Fibroblast of peridontal ligament (primary cell): ENCODE measurements around the gene ZDHHC21.
A peak's percentile ranks its signal among the peaks of the same experiment; 100 is the strongest.

Experiments
- DNase-seq: peaks from one replicate; pipeline ENCODE4 v3.0.0-alpha.2; 2010; ENCODE audit errors: extremely low read depth

ZDHHC21 gene

DNA sequence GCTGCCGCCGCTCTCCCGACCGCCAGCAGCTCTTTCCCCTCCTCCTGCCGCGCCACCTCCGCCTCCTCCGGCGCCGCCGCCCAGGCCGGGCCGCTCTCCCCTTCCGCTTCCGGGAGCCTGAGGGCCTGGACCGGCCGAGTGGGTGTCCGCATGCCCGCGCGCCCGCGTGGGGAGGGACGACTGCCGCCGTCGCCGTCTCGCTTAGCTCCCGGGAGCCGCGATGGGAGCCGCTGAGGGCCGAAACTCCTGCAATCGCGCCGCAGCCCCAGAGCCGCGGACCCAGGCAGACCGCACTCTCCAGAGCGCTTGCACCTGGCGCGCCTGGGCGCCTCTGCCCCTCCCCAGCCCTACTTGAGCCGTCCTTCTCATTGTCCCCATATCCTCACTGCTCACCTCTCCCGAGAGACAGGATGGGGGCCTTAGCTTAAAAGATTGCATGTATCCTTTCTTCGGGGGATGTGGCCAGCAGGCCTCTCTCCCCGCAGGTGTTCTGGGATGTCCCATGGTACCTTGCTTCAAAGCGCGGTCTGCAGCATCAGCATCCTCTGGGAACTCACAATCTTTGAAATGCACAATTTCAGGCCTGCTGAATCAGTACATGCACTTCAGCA, at the start of gene ZDHHC21:
TSS of gene ZDHHC21 (minus strand) at position 182 of the 611 bp plus-strand sequence. CDS start 19,092 bp downstream, outside the sequence.
- peak; percentile 36 for DNase-seq

- DNase-seq: no peak
Measured at GRCh38 chr9:14741369-14741768, 48.1 kb upstream of the ZDHHC21 start.

DNA sequence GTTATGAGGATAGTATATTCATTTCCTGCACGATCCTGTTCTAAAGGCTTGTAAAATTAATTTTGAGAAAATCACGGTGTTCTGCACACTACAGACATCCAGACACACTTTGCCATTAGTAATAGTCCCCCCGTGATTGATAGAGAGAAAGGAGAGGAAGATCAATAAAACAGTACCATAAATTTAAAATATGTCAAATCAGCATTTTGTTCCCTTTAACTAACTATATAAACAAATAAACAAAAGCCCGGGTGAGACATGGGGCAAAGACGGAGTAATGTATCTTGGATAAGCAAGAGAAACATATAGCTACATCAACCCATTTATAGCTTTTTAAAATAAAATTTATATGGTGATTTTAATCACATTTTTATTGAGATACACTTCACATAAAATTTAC, 39.9 kb upstream of the ZDHHC21 start:
- no peak for DNase-seq

- DNase-seq: no peak
Measured at GRCh38 chr9:14731294-14731981, 38.2 kb upstream of the ZDHHC21 start.

- peak; percentile 18 for DNase-seq
Measured at GRCh38 chr9:14730461-14730898, 37.2 kb upstream of the ZDHHC21 start.

GRCh38 chr9:14723301-14723700, 30.1 kb upstream of the ZDHHC21 start:
- DNase-seq: no peak

DNA sequence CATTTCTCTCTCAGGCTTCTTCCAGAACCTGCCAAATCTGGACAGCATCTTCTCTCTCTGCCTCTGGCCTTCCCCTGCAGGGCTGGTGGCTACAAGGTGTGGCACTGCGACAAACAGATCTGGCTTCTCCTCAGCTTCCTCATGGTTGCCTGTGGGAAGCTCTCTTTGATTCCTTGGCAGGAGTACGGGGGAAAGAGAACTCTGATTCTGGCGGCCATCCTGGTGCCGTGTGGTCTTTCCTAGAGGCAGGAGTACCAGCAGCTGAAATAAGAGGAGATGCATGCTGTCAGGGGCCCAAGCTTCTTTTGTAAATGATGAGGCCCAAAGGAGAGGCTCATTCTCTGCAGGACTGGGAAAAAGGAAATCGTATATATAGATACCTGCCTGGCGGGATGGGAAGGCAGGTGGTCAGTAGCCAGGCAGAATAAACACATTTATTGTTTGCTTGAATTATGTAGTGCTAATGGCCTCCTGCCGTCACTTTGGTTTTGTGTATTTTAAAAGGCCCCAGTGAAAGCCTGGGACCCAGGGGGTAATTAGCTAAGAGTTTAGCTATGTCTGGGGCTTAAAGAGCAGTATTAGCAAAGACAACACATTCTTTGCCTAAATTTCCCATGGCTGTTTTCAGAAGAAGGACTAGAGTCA, 29.3 kb upstream of the ZDHHC21 start, which contains the start of gene CER1:
TSS of gene CER1 (minus strand) at position 343 of the 645 bp plus-strand sequence. CDS start at position 282, 61 bp downstream.
- DNase-seq: no peak

DNA sequence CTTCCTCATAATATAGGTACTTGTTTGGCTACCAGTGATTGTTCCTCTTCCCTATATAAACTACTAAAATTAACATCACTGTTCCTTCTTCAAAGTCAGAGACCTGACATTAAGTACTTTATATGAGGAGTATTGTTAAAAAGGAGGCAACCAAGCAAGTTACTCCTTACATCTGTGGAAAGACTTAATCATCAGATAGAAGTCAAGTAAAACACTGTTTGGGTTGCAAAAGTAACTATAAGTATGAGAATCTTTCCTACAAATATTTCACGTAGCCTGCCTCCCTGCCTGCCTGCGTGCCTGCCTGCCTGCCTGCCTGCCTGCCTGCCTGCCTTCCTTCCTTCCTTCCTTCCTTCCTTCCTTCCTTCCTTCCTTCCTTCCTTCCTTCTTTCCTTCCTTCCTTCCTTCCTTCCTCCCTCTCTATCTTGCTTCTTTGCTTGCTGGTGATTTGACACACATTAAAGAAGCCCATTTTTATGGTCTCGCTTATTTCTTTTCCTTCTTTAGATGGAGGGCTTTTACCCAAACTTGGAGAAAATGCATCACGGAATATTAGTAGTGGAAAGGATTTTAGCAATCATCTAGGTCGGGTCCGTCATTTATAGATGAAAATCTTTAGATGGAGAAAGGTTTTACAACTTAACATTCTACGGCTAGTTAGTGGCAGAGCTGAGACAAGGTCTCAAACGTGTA, 26.1 kb upstream of the ZDHHC21 start:
- DNase-seq: no peak

- DNase-seq: no peak
Measured at GRCh38 chr9:14715102-14715501, 21.9 kb upstream of the ZDHHC21 start.

GRCh38 chr9:14713187-14713767, 20.0 kb upstream of the ZDHHC21 start:
- DNase-seq: no peak

GRCh38 chr9:14710804-14711203, 17.6 kb upstream of the ZDHHC21 start:
- DNase-seq: no peak

DNA sequence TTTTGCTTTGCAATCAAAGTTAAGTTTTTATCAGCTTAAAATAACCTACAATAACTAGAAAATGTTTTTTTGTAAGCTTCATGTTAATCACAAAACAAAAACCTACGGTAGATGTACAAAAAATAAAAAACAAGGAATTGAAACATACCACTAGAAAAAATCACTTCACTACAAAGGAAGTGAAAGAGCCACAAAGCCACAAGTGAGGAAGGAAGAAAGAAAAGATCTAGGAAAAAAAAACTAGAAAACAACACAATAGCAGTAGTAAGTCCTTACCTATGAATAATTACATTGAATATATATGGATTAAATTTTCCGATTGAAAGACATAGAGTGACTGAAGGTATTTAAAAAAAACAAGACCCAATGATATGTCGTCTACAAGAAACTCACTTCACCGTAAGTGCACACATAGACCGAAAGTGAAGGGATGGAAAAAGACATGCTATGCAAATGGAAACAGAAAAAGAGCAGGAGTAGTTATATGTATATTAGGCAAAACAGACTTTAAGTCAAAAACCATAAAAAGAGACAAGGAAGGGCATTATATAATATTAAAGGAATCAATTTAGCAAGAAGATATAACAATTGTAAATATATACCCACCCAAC, 13.4 kb upstream of the ZDHHC21 start:
- no peak for DNase-seq

- no peak for DNase-seq
Measured at GRCh38 chr9:14705079-14705478, 11.8 kb upstream of the ZDHHC21 start.

DNA sequence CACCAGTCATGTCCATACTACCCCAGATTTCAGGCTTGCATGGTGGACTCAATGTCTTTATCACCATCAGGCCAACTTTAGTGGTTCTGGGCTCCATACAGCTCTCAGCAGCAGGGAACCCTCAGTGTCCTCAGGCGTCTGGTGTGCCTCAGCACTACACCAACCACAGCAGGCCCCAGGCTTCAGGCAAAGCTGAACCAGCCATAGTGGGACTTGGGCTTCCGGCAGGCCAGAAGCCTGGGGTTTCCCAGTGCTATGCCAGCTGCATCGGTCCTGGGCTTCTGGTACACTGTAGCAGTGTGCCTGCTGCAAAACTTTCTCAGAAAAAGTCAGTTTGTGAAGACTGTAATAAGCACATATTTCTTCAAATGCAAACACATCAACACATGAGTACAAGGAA, 11.0 kb upstream of the ZDHHC21 start:
- DNase-seq: no peak

- DNase-seq: no peak
Measured at GRCh38 chr9:14702200-14702720, 9.0 kb upstream of the ZDHHC21 start.

DNA sequence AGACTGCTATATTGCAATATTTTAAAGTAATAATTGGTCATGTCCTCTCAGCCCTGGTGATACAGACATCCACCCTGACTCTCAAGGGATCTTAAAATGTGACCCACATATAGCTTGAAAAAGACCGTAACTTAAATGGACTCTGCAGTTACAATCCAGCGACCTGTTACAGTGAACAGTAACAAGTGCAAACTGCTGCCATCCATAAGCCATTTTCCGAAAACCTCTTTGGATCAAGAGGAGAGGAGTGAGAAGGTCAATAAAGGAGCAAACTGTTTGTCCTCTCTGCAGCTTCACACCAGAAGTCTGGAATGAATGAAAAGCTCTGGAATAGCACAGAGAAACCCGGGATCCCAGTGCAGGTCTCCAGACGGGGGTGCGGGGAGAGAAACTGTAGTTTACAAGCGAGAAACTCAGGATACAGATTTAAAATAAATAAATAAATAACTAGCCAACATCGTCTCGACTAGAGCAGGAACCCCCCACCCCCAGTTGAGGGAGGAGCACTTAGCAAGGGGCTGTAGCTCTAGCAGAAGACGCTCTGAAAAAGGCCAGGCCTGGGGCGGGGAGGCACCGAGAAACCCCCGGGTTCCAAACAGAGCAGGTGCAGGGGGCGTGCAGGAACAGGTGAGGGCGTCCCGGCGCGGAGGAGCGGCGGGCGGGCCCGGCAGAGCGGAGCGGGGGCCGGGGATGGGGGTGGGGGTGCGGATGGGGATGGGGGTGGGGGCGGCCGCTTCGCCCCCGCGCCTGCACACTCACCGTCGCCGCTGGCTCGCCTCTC, 572 bp downstream of the ZDHHC21 start:
- DNase-seq: peak; percentile 14

DNA sequence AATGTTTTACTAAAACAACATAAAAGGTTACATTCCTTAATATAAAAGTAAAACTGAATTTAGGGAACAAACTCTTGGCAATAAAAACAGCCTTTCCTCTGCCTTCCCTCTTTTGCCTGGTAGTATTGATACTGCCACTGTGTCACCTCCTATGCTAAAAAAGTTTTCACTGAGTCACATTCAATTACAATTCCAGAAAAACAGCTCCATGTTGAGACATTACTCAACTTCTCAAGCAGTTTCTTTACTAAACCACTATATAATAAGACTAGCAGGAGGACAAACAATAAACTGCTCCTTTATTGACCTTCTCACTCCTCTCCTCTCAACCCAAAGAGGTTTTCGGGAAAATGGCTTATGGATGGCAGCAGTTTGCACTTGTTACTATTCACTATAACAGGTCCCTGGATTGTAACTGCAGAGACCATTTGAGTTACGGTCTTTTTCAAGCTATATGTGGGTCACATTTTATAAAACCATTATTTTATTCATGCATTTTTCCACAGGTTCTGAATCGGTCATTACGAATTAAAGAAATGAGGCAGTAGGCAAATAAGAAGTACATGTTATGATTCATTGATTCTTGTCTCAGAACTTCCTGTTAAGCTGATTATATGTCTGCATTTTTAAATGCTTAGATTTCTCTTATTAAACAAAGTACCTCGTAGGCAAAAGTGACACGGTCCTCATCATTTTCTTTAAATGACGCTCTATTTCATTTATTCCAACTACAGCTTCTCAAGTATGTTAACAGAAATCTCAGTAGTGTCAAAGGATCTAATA, 2.1 kb downstream of the ZDHHC21 start:
- no peak for DNase-seq

DNA sequence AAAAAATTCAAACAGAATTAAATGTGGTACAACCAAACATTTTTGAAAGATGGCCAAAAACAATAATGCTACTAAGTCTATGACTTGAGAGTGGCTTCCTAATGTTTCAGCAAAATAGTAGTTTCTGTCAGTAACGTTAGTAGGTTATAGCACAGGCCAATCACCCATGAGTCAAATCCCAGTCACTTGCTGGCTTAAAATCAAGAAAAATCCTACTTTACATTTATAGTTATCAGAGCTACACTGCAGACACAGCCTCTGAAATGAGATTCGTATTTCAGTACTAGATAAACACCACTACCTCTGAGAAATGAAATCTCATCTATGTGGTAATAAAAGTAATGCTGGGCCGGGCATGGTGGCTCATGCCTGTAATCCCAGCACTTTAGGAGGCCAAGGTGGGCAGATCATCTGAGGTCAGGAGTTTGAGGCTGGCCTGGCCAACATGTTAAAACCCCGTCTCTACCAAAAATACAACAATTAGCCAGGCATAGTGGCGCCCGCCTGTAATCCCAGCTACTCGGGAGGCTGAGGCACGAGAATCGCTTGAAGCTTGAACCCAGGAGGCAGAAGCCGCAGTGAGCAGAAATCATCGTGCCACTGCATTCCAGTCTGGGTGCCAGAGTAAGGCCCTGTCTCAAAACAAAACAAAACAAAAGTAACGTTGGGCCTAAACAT, 6.1 kb downstream of the ZDHHC21 start:
- DNase-seq: peak; percentile 85

DNA sequence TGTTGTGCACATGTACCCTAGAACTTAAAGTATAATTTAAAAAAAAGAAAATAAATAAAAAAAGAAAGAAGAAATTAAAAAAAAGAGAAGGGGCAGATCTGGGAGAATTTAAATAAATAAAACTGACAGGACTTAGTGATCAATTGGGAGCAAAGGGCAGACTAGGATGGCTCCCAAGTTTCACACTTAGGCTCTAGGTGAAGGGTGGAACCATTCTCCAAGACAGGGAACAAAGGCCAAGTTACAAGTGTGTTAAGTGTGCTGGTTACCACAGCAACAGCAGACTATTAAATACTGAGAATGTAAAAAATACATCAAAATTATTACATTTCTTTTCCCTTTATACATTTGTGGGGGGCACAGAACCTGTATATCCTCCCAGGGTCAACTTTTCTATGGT, 7.1 kb downstream of the ZDHHC21 start:
- DNase-seq: no peak
